ENCODE data around the gene CXXC5.

DNA sequence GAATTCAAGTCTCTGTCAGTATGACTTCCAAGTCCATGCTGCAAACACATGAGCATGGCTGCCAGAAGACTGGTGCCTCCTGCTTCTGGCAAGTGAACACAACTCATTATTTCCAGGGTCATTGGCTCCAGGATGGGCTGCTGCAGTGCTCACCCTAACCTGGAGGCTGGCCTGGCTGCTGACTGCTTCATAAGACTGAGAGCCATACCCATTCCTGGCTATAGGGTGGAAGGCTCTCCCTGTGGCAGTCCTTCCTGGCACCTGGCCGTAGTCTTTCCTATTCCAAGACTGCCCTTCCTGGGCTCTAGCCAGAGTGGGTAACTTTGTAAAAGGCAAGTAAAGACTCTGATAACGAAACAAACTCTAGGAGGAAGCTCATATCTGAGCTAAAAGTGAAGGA, 51.2 kb downstream of the CXXC5 start:
- TF ChIP-seq EP300 (IDR thresholded peaks at IDR 0.05; ENCODE audit: low read depth) (no peak), POLR2A (IDR thresholded peaks at IDR 0.05) (no peak), POLR2AphosphoS5 (IDR thresholded peaks at IDR 0.05) (no peak)
- TF ChIP-seq, protein P1, sequence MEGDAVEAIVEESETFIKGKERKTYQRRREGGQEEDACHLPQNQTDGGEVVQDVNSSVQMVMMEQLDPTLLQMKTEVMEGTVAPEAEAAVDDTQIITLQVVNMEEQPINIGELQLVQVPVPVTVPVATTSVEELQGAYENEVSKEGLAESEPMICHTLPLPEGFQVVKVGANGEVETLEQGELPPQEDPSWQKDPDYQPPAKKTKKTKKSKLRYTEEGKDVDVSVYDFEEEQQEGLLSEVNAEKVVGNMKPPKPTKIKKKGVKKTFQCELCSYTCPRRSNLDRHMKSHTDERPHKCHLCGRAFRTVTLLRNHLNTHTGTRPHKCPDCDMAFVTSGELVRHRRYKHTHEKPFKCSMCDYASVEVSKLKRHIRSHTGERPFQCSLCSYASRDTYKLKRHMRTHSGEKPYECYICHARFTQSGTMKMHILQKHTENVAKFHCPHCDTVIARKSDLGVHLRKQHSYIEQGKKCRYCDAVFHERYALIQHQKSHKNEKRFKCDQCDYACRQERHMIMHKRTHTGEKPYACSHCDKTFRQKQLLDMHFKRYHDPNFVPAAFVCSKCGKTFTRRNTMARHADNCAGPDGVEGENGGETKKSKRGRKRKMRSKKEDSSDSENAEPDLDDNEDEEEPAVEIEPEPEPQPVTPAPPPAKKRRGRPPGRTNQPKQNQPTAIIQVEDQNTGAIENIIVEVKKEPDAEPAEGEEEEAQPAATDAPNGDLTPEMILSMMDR (IDR thresholded peaks at IDR 0.05) = no peak
